HFF-Myc (cell line): ENCODE measurements around the gene RGSL1.
A peak's percentile ranks its signal among the peaks of the same experiment; 100 is the strongest.

Experiments used
- DNase-seq: peaks from one replicate; pipeline ENCODE4 v3.0.0-alpha.2; 2011; ENCODE audit warnings: low read depth; ENCODE audit errors: extremely low read depth
- H3K4me3 ChIP-seq: replicated peaks from 2 replicates; pipeline ENCODE4 v1.5.1; 2011; ENCODE audit warnings: low read depth, mild to moderate bottlenecking, control low read depth, low read length
- TF ChIP-seq, protein P1 (sequence below): IDR thresholded peaks from 2 replicates; pipeline ENCODE4 v1.5.1; 2012; ENCODE audit warnings: mild to moderate bottlenecking, low read depth, low read length, control low read depth; ENCODE audit errors: missing control alignments

Gene RGSL1

GRCh38 chr1:182589931-182590330 is 140.0 kb downstream of the RGSL1 start:
- TF ChIP-seq, protein P1, sequence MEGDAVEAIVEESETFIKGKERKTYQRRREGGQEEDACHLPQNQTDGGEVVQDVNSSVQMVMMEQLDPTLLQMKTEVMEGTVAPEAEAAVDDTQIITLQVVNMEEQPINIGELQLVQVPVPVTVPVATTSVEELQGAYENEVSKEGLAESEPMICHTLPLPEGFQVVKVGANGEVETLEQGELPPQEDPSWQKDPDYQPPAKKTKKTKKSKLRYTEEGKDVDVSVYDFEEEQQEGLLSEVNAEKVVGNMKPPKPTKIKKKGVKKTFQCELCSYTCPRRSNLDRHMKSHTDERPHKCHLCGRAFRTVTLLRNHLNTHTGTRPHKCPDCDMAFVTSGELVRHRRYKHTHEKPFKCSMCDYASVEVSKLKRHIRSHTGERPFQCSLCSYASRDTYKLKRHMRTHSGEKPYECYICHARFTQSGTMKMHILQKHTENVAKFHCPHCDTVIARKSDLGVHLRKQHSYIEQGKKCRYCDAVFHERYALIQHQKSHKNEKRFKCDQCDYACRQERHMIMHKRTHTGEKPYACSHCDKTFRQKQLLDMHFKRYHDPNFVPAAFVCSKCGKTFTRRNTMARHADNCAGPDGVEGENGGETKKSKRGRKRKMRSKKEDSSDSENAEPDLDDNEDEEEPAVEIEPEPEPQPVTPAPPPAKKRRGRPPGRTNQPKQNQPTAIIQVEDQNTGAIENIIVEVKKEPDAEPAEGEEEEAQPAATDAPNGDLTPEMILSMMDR = no peak
- DNase-seq = no peak
- no peak overlapping the region for H3K4me3 ChIP-seq

- peak; percentile 54 for DNase-seq
- H3K4me3 ChIP-seq = no peak overlapping the region
- TF ChIP-seq, protein P1 = peak; percentile 88
Observed at GRCh38 chr1:182595641-182596240, 145.8 kb downstream of the RGSL1 start.

- DNase-seq = no peak
- TF ChIP-seq, protein P1 = no peak
- no peak overlapping the region for H3K4me3 ChIP-seq
Observed at GRCh38 chr1:182596934-182597333, 147.0 kb downstream of the RGSL1 start.

GRCh38 chr1:182598296-182598695 is 148.3 kb downstream of the RGSL1 start:
- no peak for DNase-seq
- TF ChIP-seq, protein P1 = no peak
- no peak overlapping the region for H3K4me3 ChIP-seq

DNA sequence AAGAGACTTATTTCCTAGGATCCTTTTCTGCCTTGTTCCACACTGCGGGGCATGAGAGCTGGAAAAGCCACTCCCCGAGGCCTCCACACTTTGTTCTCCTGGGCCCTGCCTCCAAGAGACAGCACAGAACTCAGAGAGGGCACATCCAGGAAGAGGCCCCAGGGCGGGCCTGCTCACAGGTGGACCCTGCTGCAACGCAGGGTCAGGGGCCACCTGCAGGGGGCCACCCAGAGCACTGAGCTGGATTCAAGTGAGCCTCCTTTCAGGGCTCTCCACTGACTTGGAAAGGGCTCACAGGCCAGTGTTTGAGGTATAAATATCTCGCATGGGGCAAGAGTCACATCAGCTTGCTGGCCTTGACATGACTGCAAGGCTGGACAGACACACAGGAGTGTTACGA is 149.4 kb downstream of the RGSL1 start:
- TF ChIP-seq, protein P1 = peak; percentile 51
- DNase-seq = no peak
- H3K4me3 ChIP-seq = no peak overlapping the region

- DNase-seq = no peak
- TF ChIP-seq, protein P1 = no peak
- no peak overlapping the region for H3K4me3 ChIP-seq
Observed at GRCh38 chr1:182600036-182600713, 150.2 kb downstream of the RGSL1 start.
